Measurements from ENCODE around the gene LCMT1.

GRCh38 chr16:25079637-25080378 lies 31.7 kb upstream of the LCMT1 start:
- TF ChIP-seq, protein P1, sequence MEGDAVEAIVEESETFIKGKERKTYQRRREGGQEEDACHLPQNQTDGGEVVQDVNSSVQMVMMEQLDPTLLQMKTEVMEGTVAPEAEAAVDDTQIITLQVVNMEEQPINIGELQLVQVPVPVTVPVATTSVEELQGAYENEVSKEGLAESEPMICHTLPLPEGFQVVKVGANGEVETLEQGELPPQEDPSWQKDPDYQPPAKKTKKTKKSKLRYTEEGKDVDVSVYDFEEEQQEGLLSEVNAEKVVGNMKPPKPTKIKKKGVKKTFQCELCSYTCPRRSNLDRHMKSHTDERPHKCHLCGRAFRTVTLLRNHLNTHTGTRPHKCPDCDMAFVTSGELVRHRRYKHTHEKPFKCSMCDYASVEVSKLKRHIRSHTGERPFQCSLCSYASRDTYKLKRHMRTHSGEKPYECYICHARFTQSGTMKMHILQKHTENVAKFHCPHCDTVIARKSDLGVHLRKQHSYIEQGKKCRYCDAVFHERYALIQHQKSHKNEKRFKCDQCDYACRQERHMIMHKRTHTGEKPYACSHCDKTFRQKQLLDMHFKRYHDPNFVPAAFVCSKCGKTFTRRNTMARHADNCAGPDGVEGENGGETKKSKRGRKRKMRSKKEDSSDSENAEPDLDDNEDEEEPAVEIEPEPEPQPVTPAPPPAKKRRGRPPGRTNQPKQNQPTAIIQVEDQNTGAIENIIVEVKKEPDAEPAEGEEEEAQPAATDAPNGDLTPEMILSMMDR (IDR thresholded peaks at IDR 0.05): no peak
- no peak for TF ChIP-seq POLR2A (IDR thresholded peaks at IDR 0.05)

All from Peyer's patch (tissue), 4 donors.